Panc1 (cell line): ENCODE results near the gene THEM5.

Experiments used
- POLR2AphosphoS5 ChIP-seq: IDR thresholded peaks from 2 replicates; pipeline ENCODE4 v1.6.1; 2012; ENCODE audit warnings: mild to moderate bottlenecking, low read depth, low read length, moderate library complexity
- SIN3A ChIP-seq: IDR thresholded peaks from 2 replicates; pipeline ENCODE4 v1.6.1; 2012; ENCODE audit warnings: low read depth, mild to moderate bottlenecking, low read length, moderate library complexity, borderline replicate concordance; ENCODE audit not compliant: insufficient read depth
- TF ChIP-seq, protein P1 (sequence below): fragments of 450-650 bp; IDR thresholded peaks from 2 replicates; pipeline ENCODE4 v1.5.1; 2017; ENCODE audit warnings: mild to moderate bottlenecking
- TF ChIP-seq, protein P2 (sequence below), 2 experiments: IDR thresholded peaks; 2 replicates each; pipeline ENCODE4 v1.6.1; 2011 to 2012; ENCODE audit warnings: low read depth in 2 of 2, control low read depth in 1 of 2, low read length in 1 of 2, mild to moderate bottlenecking in 1 of 2, moderate library complexity in 1 of 2; ENCODE audit not compliant: insufficient read depth in 1 of 2

DNA sequence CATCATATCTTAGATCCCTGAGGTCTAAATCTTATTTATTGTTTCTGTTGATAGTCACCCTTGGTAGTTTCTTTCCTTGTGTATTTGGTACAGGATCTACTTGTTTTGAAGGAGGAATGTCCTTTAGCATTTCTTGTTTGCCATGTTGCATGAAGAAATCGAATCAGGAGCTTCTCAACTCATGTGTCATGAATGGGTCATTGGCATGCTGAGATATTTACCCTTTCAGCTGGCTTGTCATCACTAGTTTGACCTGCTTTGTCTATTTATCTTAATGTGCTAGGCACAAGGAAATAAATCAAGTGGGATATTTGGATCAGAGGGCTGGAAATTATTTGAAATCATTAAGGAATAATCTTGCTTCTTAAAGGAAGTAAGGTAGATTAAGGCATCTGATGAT lies 32.0 kb upstream of the THEM5 start:
- TF ChIP-seq, protein P1, sequence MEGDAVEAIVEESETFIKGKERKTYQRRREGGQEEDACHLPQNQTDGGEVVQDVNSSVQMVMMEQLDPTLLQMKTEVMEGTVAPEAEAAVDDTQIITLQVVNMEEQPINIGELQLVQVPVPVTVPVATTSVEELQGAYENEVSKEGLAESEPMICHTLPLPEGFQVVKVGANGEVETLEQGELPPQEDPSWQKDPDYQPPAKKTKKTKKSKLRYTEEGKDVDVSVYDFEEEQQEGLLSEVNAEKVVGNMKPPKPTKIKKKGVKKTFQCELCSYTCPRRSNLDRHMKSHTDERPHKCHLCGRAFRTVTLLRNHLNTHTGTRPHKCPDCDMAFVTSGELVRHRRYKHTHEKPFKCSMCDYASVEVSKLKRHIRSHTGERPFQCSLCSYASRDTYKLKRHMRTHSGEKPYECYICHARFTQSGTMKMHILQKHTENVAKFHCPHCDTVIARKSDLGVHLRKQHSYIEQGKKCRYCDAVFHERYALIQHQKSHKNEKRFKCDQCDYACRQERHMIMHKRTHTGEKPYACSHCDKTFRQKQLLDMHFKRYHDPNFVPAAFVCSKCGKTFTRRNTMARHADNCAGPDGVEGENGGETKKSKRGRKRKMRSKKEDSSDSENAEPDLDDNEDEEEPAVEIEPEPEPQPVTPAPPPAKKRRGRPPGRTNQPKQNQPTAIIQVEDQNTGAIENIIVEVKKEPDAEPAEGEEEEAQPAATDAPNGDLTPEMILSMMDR, result no peak
- TF ChIP-seq SIN3A (no peak), POLR2AphosphoS5 (no peak)
- TF ChIP-seq, protein P2, sequence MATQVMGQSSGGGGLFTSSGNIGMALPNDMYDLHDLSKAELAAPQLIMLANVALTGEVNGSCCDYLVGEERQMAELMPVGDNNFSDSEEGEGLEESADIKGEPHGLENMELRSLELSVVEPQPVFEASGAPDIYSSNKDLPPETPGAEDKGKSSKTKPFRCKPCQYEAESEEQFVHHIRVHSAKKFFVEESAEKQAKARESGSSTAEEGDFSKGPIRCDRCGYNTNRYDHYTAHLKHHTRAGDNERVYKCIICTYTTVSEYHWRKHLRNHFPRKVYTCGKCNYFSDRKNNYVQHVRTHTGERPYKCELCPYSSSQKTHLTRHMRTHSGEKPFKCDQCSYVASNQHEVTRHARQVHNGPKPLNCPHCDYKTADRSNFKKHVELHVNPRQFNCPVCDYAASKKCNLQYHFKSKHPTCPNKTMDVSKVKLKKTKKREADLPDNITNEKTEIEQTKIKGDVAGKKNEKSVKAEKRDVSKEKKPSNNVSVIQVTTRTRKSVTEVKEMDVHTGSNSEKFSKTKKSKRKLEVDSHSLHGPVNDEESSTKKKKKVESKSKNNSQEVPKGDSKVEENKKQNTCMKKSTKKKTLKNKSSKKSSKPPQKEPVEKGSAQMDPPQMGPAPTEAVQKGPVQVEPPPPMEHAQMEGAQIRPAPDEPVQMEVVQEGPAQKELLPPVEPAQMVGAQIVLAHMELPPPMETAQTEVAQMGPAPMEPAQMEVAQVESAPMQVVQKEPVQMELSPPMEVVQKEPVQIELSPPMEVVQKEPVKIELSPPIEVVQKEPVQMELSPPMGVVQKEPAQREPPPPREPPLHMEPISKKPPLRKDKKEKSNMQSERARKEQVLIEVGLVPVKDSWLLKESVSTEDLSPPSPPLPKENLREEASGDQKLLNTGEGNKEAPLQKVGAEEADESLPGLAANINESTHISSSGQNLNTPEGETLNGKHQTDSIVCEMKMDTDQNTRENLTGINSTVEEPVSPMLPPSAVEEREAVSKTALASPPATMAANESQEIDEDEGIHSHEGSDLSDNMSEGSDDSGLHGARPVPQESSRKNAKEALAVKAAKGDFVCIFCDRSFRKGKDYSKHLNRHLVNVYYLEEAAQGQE (IDR thresholded peaks at IDR 0.05; ENCODE audit: insufficient read depth in 1 of 2, low read depth in 2 of 2, low read length in 1 of 2), result no peak
